Mesenchymal stem cell (in vitro differentiated cells and primary cell): Measurements from ENCODE around the gene SHISA5.

ENCODE experiments used
- DNase-seq: peaks from one replicate; pipeline ENCODE4 v3.0.0-alpha.2; 2013
- H2AFZ ChIP-seq: one replicate; pipeline ENCODE4 v1.6.1; 2013; ENCODE audit warnings: low read depth, mild to moderate bottlenecking, control low read depth, inconsistent platforms, low read length, moderate library complexity
- H2AK5ac ChIP-seq: 2 replicates; pipeline ENCODE4 v1.6.1; 2013; ENCODE audit warnings: low read length, moderate library complexity, mild to moderate bottlenecking, inconsistent platforms; ENCODE audit not compliant: severe bottlenecking
- H2BK120ac ChIP-seq: one replicate; pipeline ENCODE4 v1.6.1; 2013; ENCODE audit warnings: low read depth, mild to moderate bottlenecking, inconsistent platforms, low read length, moderate library complexity
- H2BK12ac ChIP-seq, 2 experiments: one replicate each; pipeline ENCODE4 v1.6.1; 2013; ENCODE audit warnings: inconsistent platforms in 2 of 2, low read length in 2 of 2, mild to moderate bottlenecking in 2 of 2, moderate library complexity in 2 of 2, control low read depth in 1 of 2
- H2BK15ac ChIP-seq: one replicate; pipeline ENCODE4 v1.6.1; 2013; ENCODE audit warnings: mild to moderate bottlenecking, low read depth, inconsistent platforms; ENCODE audit not compliant: poor library complexity, severe bottlenecking
- H2BK5ac ChIP-seq: 2 replicates; pipeline ENCODE4 v1.6.1; 2013; ENCODE audit warnings: low read depth, mild to moderate bottlenecking, low read length, control low read depth, inconsistent platforms; ENCODE audit not compliant: poor library complexity, severe bottlenecking
- H3K14ac ChIP-seq, 2 experiments: one replicate each; pipeline ENCODE4 v1.6.1; 2013; ENCODE audit warnings: inconsistent platforms in 2 of 2, low read length in 2 of 2, control low read depth in 1 of 2, mild to moderate bottlenecking in 1 of 2, moderate library complexity in 1 of 2
- H3K18ac ChIP-seq, 2 experiments: one replicate each; pipeline ENCODE4 v1.6.1; 2013; ENCODE audit warnings: inconsistent platforms in 2 of 2, low read length in 2 of 2, control low read depth in 1 of 2, low read depth in 1 of 2, mild to moderate bottlenecking in 1 of 2
- H3K23ac ChIP-seq, 2 experiments: one replicate each; pipeline ENCODE4 v1.6.1; 2013; ENCODE audit warnings: inconsistent platforms in 2 of 2, low read length in 2 of 2, mild to moderate bottlenecking in 2 of 2, moderate library complexity in 2 of 2, control low read depth in 1 of 2
- H3K27ac ChIP-seq: 2 replicates; pipeline ENCODE4 v1.5.1; 2013; ENCODE audit warnings: mild to moderate bottlenecking, moderate library complexity, low read length, control low read depth, inconsistent platforms; ENCODE audit not compliant: poor library complexity, severe bottlenecking
- H3K27me3 ChIP-seq, 2 experiments: 2 replicates each; pipeline versions ENCODE4 v1.6.1 to v1.7.0; 2013; ENCODE audit warnings: low read length in 2 of 2, mild to moderate bottlenecking in 2 of 2, moderate library complexity in 2 of 2, control low read depth in 1 of 2, inconsistent platforms in 1 of 2; ENCODE audit not compliant: control insufficient read depth in 1 of 2, insufficient read depth in 1 of 2
- H3K36me3 ChIP-seq, 2 experiments: 2 replicates each; pipeline versions ENCODE4 v1.6.1 to v1.7.0; 2013; ENCODE audit warnings: low read length in 2 of 2, control low read depth in 1 of 2, inconsistent platforms in 1 of 2, low read depth in 1 of 2, mild to moderate bottlenecking in 1 of 2; ENCODE audit not compliant: insufficient read depth in 2 of 2, control insufficient read depth in 1 of 2
- H3K4ac ChIP-seq, 2 experiments: one replicate each; pipeline ENCODE4 v1.6.1; 2013; ENCODE audit warnings: inconsistent platforms in 2 of 2, low read length in 2 of 2, mild to moderate bottlenecking in 2 of 2, moderate library complexity in 2 of 2, control low read depth in 1 of 2, low read depth in 1 of 2
- H3K4me1 ChIP-seq: 2 replicates; pipeline ENCODE4 v1.6.1; 2013; ENCODE audit warnings: low read depth, low read length, control low read depth; ENCODE audit not compliant: control insufficient read depth, insufficient read depth
- H3K4me2 ChIP-seq: 2 replicates; pipeline ENCODE4 v1.6.1; 2013; ENCODE audit warnings: low read length, mild to moderate bottlenecking, inconsistent platforms; ENCODE audit not compliant: poor library complexity, severe bottlenecking
- H3K4me3 ChIP-seq, 2 experiments: 2 replicates each; pipeline versions ENCODE4 v1.5.1 to v1.7.0; 2013; ENCODE audit warnings: low read length in 2 of 2, mild to moderate bottlenecking in 2 of 2, control low read depth in 1 of 2, low read depth in 1 of 2; ENCODE audit not compliant: insufficient read depth in 1 of 2
- H3K79me1 ChIP-seq: replicated peaks from 2 replicates; pipeline ENCODE4 v1.6.1; 2013; ENCODE audit warnings: mild to moderate bottlenecking, control low read depth, low read length, inconsistent platforms; ENCODE audit not compliant: poor library complexity, severe bottlenecking
- H3K9ac ChIP-seq: 2 replicates; pipeline ENCODE4 v1.7.0; 2013; ENCODE audit warnings: mild to moderate bottlenecking, low read length, moderate library complexity
- H3K9me3 ChIP-seq: 2 replicates; pipeline ENCODE4 v1.7.0; 2013; ENCODE audit warnings: mild to moderate bottlenecking, low read length; ENCODE audit not compliant: control insufficient read depth
- H4K8ac ChIP-seq: one replicate; pipeline ENCODE4 v1.6.1; 2013; ENCODE audit warnings: inconsistent platforms, mild to moderate bottlenecking, low read length, moderate library complexity
- H4K91ac ChIP-seq: one replicate; pipeline ENCODE4 v1.6.1; 2013; ENCODE audit warnings: mild to moderate bottlenecking, low read length, inconsistent platforms
- WGBS: methylation state at CpG from one replicate; pipeline ENCODE4 v1.1.7; 2013; ENCODE audit warnings: mixed read lengths; 5-methylcytosine and 5-hydroxymethylcytosine counted together

The SHISA5 gene

GRCh38 chr3:48536116-48536515 is 32.1 kb upstream of the SHISA5 start:
- Histone ChIP-seq H3K9me3 (no peaks in the 10 kb centered on the region), H2BK15ac (no peak overlapping the region), H2BK120ac (no peak overlapping the region), H3K27ac (no peak overlapping the region), H3K4ac (no peak overlapping the region), H3K4me1 (peaks cover 4% of the 10 kb centered on the region), H4K91ac (no peak overlapping the region), H2AK5ac (no peak overlapping the region), H3K14ac (no peak overlapping the region), H3K23ac (no peak overlapping the region), H2BK5ac (no peak overlapping the region), H3K18ac (no peak overlapping the region), H3K9ac (no peak overlapping the region), H4K8ac (no peak overlapping the region), H3K27me3 (no peaks in the 10 kb centered on the region), H2BK12ac (no peak overlapping the region), H3K36me3 (peaks cover 19 to 53% of the 10 kb centered on the region in 2 experiments), H3K79me1 (peaks cover 10% of the 10 kb centered on the region), H3K4me3 (no peak overlapping the region), H3K4me2 (no peak overlapping the region), H2AFZ (no peak overlapping the region)
- WGBS: 97% methylated on average over 18 of the region's 19 CpGs
- no peak for DNase-seq

- H2BK5ac ChIP-seq: no peak overlapping the region
- no peak overlapping the region for H2BK12ac ChIP-seq
- H3K27me3 ChIP-seq: no peaks in the 10 kb centered on the region
- H4K91ac ChIP-seq: no peak overlapping the region
- no peak overlapping the region for H2AK5ac ChIP-seq
- no peak overlapping the region for H3K4me2 ChIP-seq
- no peak for DNase-seq
- no peaks in the 10 kb centered on the region for H3K9me3 ChIP-seq
- no peak overlapping the region for H3K27ac ChIP-seq
- peaks cover 10% of the 10 kb centered on the region for H3K79me1 ChIP-seq
- no peak overlapping the region for H2BK15ac ChIP-seq
- H3K4ac ChIP-seq: no peak overlapping the region
- no peak overlapping the region for H3K4me3 ChIP-seq
- WGBS: 94% methylated on average over 4 of the region's 4 CpGs
- H3K23ac ChIP-seq: no peak overlapping the region
- H3K4me1 ChIP-seq: peaks cover 4% of the 10 kb centered on the region
- H3K18ac ChIP-seq: no peak overlapping the region
- peaks cover 19 to 53% of the 10 kb centered on the region in 2 experiments for H3K36me3 ChIP-seq
- H4K8ac ChIP-seq: no peak overlapping the region
- H2AFZ ChIP-seq: no peak overlapping the region
- H3K14ac ChIP-seq: no peak overlapping the region
- H3K9ac ChIP-seq: no peak overlapping the region
- H2BK120ac ChIP-seq: no peak overlapping the region
These were observed 31.6 kb upstream of the SHISA5 start for GRCh38 chr3:48535578-48535977.

- WGBS: no CpG with 5 or more reads among the region's 2 CpGs
- H3K18ac ChIP-seq: no peak overlapping the region
- peaks cover 17 to 36% of the 10 kb centered on the region in 2 experiments for H3K36me3 ChIP-seq
- H2BK5ac ChIP-seq: no peak overlapping the region
- no peak overlapping the region for H2BK15ac ChIP-seq
- no peak overlapping the region for H3K14ac ChIP-seq
- no peak overlapping the region for H3K27ac ChIP-seq
- H3K4ac ChIP-seq: no peak overlapping the region
- no peak overlapping the region for H2BK12ac ChIP-seq
- no peak overlapping the region for H4K91ac ChIP-seq
- no peak overlapping the region for H2AFZ ChIP-seq
- no peak overlapping the region for H2BK120ac ChIP-seq
- no peak for DNase-seq
- H3K4me3 ChIP-seq: no peak overlapping the region
- H3K9ac ChIP-seq: no peak overlapping the region
- H3K4me2 ChIP-seq: no peak overlapping the region
- no peak overlapping the region for H3K23ac ChIP-seq
- H2AK5ac ChIP-seq: no peak overlapping the region
- H3K27me3 ChIP-seq: no peaks in the 10 kb centered on the region
- no peaks in the 10 kb centered on the region for H3K9me3 ChIP-seq
- no peaks in the 10 kb centered on the region for H3K4me1 ChIP-seq
- peaks cover 5% of the 10 kb centered on the region for H3K79me1 ChIP-seq
- H4K8ac ChIP-seq: no peak overlapping the region
These were observed 29.0 kb upstream of the SHISA5 start for GRCh38 chr3:48532977-48533337.

DNA sequence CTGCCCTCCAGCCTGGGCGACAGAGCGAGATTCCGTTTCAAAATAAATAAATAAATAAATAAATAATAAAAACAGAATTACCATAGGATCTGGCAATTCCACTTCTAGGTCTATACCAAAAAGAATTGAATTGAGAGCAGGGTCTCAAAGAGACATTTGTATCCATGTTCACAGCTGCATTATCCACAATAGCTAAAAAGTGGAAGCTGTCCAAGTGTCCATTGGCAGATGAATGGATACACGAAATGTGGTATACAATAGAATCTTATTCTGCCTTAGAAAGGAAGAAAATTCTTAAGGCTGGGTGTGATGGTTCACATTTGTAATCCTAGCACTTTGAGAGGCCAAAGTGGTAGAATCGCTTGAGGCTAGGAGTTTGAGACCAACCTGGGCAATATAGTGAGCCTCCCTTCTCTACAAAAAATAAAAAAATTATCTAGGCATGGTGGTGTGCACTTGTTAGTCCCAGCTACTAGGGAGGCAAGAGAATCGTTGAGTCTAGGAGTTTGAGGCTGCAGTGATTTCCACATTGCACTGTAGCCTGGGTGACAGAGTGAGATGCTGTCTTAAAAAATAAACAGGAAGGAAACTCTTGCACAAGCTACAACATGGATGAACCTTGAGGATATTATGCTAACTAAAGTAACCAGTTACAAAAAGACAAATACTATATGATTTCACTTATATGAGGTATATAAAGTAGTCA is 28.4 kb upstream of the SHISA5 start:
- Histone ChIP-seq H3K27me3 (no peaks in the 10 kb centered on the region), H3K4me2 (no peak overlapping the region), H2BK15ac (no peak overlapping the region), H2BK120ac (no peak overlapping the region), H2BK5ac (no peak overlapping the region), H3K23ac (no peak overlapping the region), H4K8ac (no peak overlapping the region), H3K36me3 (peaks cover 19 to 38% of the 10 kb centered on the region in 2 experiments), H2AFZ (no peak overlapping the region), H3K14ac (no peak overlapping the region), H3K27ac (no peak overlapping the region), H3K9ac (no peak overlapping the region), H3K4me3 (no peak overlapping the region), H3K79me1 (peaks cover 5% of the 10 kb centered on the region), H3K9me3 (no peaks in the 10 kb centered on the region), H3K18ac (no peak overlapping the region), H3K4me1 (no peaks in the 10 kb centered on the region), H3K4ac (no peak overlapping the region), H2AK5ac (no peak overlapping the region), H4K91ac (no peak overlapping the region), H2BK12ac (no peak overlapping the region)
- peak; percentile 22 for DNase-seq
- 88% methylated on average over 2 of the region's 6 CpGs for WGBS
